ENCODE measurements around the gene DNAJC30. TPM values are rescaled to one million over a fixed set of nuclear protein-coding genes. Genes with fewer than 3 reads are reported as not detected.

DNAJC30 gene
- total RNA-seq, 1 donor from 2014 or later = 16.5 TPM

DNA sequence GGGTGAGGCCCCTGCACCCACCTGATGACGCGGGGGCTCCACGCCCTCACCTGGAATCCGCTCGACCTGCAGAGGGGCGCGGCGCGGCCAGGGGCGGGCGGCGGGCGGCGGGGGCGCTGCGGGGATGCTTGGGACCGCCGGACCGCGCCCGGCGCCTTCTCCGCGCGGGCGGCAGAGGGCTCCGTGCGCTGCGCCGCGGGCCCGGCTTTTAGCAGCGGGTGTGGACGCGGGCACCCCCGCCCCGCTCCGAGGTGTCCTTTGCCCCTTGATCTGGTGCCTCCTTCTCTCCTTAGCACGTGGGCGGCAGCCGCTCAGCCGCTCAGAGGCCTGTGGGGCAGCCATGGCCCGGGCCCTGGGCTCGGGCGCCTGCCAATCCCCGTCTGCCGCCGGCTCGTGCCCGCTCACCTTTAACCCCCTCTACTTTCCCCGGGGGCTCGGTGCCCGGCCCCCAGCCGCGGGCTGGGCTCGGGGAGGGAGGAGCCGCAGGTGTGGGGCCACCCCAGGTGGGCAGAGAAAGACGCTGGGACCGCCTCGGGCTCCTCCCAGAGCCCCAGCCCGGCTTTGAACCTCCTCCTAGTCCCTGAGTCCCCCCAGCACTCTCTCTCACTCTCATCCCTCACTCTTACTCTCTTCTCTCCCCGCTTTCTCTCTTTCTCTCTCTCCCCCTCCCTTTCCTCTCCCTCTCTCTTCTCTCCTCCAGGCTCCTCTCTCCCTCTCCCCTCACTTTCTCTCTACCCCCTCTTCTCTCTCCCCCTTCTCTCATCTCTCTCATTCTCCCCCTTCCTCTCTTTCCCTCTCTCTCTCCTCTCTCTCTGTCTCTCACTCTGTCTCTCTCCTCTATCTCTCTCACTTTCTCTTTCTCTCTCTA, 35.3 kb downstream of the DNAJC30 start:
- no peak for DNase-seq (ENCODE audit: low spot score)

DNA sequence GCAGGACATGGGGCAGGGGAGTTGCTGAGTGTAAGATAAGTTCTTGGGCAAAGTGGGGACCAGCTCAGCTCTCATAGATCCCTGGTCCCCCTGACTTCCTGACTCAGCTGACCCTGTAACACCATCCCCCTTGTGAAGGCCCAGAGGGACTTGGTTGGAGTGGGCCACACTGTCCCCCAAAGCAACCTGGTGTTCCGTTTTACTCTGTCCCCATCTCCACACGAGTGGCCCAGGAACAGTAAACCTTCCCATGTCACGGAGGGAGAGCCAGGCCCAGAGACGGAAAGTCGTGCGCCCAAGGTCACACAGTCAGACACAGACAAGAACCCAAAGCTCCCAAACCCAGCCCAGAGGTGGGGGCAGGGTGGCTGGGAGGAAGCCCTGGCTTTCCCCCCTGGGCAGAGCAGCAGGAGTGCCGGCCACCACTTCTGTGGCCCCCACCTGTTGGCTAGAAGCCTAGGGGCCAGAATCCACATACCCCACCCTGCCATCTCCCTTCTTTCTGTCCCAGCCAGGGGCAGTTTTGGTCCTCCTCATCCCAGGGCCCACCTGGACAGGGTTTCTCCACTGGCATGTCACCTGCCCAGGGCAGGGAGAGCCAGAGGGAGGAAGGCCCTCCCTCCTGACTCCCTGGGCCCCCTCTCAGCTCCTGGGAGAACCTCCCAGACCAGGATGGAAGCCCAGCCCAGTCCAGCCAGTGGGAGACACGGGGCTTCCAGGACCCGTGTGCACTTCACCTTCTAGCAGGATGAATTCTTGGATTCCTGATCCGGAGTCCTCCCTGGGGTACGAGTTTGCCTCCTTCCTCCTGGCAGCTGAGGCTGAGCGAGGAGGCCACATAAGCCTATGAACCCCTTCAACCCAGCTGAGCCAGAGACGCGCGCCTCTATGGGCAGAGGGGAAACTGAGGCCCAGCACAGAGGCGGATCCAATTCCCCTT, 36.2 kb downstream of the DNAJC30 start:
- DNase-seq (ENCODE audit: low spot score) = no peak

DNA sequence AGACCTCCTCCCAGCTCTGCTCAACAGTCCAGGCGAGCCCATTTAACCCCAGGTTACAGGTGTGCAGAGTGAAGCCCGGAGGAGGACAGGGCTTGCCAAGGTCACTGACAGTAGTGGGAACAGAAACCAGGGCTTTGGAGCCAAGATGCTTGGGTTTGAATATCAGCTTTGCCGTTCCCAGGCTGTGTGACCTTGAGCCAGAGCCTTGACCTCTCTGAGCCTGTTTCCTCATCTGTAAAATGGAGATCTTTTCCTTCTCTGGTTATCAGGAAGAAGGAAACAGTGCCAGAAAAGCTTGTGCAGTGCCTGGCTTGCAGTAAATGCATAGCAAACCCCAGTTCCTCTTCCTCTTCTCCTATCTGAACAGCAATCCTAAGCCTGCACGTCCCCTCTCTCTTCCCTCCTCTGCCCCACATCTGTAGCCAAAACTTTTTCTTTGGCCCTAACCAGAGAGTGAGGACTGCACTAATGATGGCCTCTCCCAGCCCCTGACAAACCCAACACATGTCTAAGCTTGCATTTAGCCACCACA, 37.5 kb downstream of the DNAJC30 start:
- DNase-seq (ENCODE audit: low spot score) = no peak

- DNase-seq (ENCODE audit: low spot score) = no peak
These were observed 38.5 kb downstream of the DNAJC30 start for GRCh38 chr7:73644688-73645286.

GRCh38 chr7:73642834-73643233, 40.4 kb downstream of the DNAJC30 start:
- no peak for DNase-seq (ENCODE audit: low spot score)

DNA sequence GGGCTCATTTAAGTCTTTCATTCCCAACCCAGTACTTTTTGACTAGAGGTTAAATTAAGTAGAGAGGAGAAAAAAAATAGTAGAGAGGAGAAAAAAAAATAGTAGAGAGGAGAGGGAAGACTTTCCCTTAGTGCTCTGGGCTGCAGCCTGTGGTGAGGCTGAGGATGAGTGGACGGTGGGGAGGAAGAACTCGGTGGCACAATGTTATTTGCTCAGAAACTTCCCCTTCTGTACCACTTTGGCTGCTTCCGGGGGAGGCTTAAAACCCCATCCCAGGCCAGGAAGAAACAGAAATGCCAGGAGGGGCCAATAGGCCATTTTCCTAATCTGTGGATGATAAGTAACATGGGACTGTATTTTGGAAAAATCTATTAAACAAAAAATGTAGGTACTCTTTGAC, 44.3 kb downstream of the DNAJC30 start:
- DNase-seq (ENCODE audit: low spot score) = no peak

- DNase-seq (ENCODE audit: low spot score) = no peak
These were observed 47.6 kb downstream of the DNAJC30 start for GRCh38 chr7:73635428-73636200.

DNA sequence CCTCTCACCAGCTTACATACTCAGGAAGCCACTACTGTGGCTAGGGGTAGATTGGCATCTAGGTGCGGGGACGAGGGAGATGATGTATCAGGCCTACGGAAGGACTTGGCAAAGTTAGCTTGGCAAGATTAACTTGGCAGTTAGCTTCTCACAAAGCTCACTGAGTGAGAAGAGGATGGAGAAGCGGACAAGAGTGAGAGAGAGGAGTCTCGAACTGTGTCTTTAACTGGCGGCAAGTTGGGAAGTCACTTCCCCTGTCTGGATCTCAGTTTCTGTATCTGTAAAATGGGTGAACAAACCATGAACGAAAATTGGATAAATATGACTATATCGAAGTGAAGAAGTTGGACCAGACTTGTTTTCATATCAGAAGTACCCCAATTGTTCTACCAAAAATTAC, 49.4 kb downstream of the DNAJC30 start:
- DNase-seq (ENCODE audit: low spot score) = no peak

DNA sequence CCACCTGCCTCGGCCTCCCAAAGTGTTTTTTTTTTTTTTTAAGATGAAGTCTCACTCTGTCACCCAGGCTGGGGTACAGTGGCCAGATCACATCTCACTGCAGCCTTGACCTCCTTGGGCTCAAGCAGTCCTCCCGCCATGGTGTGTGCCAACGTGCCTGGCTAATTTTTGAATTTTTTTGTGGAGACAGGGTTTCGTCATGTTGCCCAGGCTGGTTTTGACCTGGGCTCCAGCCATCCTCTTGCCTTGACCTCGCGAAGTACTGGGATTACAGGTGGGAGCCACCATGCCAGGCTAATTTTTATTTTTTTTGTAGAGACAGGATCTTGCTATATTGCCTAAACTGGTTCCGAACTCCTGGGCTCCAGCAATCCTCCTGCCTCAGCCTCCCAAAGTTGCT, 49.9 kb downstream of the DNAJC30 start:
- no peak for DNase-seq (ENCODE audit: low spot score)

DNA sequence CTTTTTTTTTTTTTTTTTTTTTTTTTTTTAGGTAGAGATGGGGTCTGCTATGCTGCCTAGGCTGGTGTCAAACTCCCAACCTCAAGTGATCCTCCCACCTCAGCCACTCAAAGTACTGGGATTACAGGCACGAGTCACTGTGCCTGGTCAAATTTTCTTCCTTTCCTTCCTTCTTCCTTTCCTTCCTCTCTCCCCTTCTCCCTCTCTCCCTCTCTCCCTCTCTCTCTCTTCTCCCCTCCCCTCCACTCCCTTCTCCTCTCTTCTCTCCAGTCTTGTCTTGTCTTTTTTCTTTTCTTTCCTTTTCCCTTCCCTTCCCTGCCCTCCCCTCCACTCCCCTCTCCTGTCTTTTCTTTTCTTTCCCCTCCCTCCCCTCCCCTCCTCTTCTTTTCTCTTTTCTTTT, 51.7 kb downstream of the DNAJC30 start:
- no peak for DNase-seq (ENCODE audit: low spot score)

Other genes with a start within 250 kb of the DNAJC30 start
- gene FZD9, start 249.7 kb downstream of the DNAJC30 start, total RNA-seq = 0.21 TPM
- gene BAZ1B, start 161.2 kb downstream of the DNAJC30 start, total RNA-seq = 65.0 TPM
- 49.6 TPM for gene BCL7B, start 125.8 kb downstream of the DNAJC30 start, total RNA-seq
- gene TBL2, start 104.9 kb downstream of the DNAJC30 start, total RNA-seq = 33.0 TPM
- 4.6 TPM for gene MLXIPL, start 58.9 kb downstream of the DNAJC30 start, total RNA-seq
- gene VPS37D, start 15.6 kb downstream of the DNAJC30 start, total RNA-seq = 0.86 TPM
- gene BUD23, start 144 bp upstream of the DNAJC30 start, total RNA-seq = 69.6 TPM
- 8.4 TPM for gene STX1A, start 36.2 kb upstream of the DNAJC30 start, total RNA-seq
- 47.7 TPM for gene ABHD11, start 55.3 kb upstream of the DNAJC30 start, total RNA-seq
- 6.8 TPM for gene CLDN3, start 86.8 kb upstream of the DNAJC30 start, total RNA-seq
- gene CLDN4, start 147.5 kb upstream of the DNAJC30 start, total RNA-seq = 244 TPM
- 14.4 TPM for gene METTL27, start 159.1 kb upstream of the DNAJC30 start, total RNA-seq
- not detected for gene TMEM270, start 177.7 kb upstream of the DNAJC30 start, total RNA-seq

All from ureter (tissue), 1 donor.